Glomerular endothelial cell (primary cell): ENCODE data around the gene IVNS1ABP. TPM values are rescaled to one million over a fixed set of nuclear protein-coding genes. Genes with fewer than 3 reads are reported as not detected.
"Not testable (repeated sequence)": the region's sequence is repeated elsewhere in the genome, so short reads cannot be mapped to it uniquely, and the experiment has no call there.

ENCODE experiments used
- DNase-seq: peaks from one replicate; pipeline ENCODE4 v3.0.0-alpha.2; 2011; ENCODE audit warnings: low read depth, low spot score; ENCODE audit errors: extremely low read depth
- total RNA-seq: library from RNA; depleted of rRNA; stranded (reverse); fragments of >200 nt; gene quantifications from 2 replicates; pipeline ENCODE4 v1.2.3, GENCODE V29; 2015

IVNS1ABP gene
- 32.5 and 45.9 TPM in 2 replicates for total RNA-seq

DNA sequence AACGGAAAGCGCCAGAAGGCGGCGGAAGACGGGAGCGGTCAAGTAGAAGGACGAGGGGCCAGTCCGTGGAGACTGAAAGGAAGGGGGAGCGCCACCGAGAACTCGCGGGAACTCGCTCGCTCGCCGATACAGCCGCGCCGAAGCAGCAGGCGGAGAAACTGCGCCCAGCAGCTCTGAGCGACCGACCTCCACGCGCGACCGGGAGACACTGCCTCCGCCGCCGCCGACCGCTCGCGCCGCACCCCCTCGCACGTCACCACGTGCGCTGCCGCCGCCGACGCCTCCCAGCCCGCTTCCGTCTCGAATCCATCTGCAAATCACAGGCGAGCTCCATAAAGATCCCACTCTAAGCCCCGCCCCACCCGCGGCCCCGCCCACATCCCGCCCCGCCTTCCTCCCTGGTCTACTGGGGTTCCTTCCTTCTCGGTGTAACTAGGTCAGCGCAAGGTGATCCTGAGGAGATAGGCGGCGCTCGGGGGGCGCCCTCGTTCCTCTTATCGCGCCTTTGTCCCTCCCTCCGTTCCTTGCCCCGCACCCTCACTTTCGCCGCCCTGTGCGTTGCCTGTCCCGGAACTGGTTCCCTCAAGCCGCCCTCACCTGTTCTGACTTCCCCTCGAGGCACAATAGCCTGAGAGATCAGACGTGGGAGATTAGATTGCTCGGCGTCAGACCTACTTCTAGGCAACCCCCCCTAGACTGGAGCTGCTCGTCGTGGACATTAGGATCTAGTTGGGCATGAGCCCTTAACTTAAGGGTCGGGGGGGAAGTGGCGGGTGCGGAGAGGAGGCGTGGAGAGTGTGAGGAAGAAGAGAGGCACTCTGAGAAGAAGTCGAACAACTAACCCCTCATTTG, at the start of gene IVNS1ABP:
Gene IVNS1ABP (minus strand): TSS at position 210 of the 852 bp plus-strand sequence. CDS start 7,750 bp downstream, outside the sequence.
- peak; percentile 54 for DNase-seq

DNA sequence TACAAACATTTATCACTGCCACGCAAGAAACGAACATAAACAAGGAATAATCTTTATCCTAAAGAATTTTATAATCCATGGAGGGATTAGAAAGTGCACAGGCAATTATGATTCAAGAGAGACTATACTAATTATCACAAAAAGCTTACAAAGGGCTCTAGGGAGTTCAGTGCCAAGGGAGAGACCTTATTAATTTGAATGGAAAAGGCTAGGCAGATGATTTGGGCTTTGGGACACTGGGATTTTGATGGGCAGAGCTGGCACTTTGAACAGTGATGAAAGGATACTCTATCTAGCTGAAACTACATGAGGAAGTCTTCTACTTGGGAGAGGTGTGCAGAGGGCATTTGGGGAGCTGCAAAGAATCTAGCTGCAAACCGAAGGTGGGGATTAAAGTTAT, 48.9 kb upstream of the IVNS1ABP start:
- no peak for DNase-seq

DNA sequence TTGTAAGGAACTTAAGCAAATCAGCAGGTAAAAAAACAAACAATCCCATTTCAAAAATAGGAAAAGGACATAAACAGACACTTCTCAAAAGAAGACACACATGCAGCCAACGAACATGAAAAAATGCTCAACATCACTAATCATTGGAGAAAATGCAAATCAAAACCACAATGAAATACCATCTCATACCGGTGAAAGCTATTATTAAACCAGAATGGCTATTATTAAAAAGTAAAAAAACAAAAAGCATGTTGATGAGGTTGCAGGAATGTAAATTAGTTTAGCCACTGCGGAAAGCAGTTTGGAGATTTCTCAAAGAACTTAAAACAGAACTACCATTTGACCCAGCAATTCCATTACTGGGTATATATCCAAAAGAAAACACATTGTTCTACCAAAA, 47.5 kb upstream of the IVNS1ABP start:
- DNase-seq = not testable (repeated sequence)

DNA sequence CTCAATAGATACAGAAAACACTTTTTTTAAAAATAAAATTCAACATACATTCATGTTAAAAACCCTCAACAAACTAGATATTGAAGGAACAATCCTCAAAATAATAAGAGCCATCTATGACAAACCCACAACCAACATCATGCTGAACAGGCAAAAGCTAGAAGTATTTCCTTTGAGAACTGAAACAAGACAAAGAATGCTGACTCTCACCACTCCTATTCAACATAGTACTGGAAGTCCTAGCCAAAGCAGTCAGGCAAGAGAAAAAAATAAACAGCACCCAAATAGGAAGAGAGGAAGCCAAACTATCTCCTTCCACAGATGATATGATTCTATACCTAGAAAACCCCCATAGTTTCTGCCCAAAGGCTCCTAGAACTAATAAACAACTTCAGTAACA, 46.2 kb upstream of the IVNS1ABP start:
- DNase-seq = no peak

DNA sequence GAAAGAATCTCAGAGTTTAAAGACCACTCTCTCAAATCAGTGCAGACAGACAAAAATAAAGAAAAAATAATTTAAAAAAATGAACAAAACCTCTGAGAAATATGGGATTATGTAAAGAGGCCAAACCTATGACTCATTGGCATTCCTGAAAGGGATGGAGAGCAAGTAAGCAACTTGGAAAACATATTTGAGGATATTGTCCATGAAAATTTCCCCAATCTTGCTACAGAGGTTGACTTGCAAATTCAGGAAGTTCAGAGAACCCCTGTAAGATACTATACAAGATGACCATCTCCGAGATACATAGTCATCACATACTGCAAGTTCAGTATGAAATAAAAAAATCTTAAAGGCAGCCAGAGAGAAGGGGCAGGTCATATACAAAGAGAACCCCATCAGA, 43.7 kb upstream of the IVNS1ABP start:
- DNase-seq = no peak

DNA sequence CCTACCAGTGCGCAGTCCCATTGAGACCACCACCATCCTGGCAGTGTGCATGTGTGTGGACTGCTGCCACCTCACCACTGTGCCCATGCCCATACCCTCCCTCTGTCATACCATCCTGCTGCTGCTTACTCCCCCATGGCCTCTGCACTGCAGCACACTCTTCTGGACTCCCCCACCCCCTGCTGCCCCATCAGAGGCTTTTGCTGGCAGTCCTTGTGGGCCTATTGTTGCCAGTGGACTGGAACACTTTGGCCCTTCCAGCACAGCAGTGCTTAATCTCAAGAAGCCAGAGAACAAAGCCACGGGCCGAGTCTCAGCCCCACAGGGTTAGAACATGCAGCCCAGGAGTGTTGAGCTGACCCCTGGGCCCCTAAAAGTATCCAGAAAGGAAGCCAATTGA, 41.9 kb upstream of the IVNS1ABP start:
- DNase-seq = no peak

DNA sequence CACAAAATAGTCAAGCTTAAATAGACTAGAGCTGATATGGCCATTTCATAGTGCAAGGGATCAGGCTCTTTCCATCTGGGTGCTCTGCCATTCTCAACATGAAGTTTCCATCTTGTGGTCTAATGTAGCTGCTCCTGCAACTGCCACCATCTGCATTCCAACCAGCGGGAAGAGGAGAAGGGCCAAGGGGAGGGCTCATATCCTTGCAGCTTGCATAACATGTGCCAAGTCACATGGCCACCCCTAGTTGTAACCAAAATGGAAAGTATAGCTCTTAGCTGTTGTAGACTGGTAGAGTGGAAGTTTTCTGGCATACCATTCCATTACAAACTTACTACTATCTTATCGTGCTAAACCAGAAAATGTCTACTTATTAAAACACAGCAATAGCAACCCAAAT, 38.9 kb upstream of the IVNS1ABP start:
- no peak for DNase-seq

DNA sequence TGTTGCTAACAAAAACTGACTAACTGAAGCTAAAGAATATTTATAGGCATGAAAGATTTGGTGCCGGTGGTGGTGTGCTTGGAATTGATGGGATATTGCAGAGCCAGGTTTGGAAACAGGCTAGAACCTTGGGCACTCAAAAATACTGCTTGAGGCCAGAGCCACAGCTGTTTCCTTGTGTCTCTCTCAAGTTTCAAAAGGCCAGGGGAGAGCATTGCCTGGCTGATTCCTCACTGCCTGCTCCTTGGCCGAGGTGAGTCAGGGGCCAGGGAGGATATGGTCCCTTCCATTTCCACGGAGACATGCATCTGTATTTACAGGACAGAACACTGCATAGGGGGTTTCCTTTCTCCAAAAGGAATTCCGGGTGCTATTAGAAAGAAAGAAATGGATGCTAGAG, 36.1 kb upstream of the IVNS1ABP start:
- no peak for DNase-seq

DNA sequence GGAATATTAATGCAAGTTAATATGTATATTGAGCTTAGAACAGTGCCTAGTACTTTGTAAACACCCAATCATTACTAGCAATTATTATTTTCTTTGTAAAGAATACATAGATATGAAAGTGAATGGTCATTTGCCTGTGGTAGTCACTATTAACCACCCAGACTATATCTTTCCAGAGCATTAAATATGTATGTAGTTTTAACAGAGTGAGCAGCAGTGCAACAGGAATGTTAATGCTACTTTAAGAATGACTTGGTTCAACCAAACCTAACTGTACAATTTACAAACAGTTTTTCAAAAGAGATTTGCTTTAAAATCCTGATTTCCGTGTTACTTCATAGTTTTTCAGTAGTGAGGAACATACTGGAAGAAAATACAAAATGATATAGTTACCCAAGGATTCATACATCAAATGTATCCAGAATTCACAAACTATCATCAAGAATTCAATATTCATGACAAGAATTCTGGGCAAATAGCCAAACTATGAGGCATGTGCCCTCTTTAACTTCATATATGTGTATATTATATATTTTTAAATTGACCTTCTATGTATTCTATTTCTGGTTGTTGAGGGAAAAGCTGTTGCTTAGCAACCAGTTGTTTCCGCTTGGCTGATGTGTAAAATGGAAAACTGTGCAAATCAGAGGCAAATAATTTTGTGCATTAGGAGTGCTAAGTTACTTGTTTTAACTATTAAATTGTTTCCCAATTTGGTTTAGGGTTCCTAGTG, 34.9 kb upstream of the IVNS1ABP start:
- DNase-seq = peak; percentile 50

DNA sequence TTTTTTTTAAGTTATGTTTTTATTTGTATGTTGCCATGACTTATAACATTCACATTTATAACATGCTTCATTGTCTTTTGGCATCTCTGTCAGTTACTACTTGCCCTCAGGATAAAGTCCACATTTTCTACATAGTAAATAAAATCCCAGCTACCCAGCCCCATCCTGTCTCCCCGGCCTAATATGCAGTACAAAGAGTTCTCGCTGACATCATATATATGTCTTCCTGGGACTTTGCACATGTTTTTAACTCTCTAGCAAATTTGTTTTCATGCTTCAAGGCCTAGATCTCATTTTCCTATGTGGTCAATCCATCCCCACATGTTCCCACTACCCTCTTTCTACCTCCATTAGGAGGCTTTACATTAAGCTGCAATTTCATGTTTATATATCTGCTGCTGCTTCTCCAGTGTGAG, 33.0 kb upstream of the IVNS1ABP start:
- no peak for DNase-seq

DNA sequence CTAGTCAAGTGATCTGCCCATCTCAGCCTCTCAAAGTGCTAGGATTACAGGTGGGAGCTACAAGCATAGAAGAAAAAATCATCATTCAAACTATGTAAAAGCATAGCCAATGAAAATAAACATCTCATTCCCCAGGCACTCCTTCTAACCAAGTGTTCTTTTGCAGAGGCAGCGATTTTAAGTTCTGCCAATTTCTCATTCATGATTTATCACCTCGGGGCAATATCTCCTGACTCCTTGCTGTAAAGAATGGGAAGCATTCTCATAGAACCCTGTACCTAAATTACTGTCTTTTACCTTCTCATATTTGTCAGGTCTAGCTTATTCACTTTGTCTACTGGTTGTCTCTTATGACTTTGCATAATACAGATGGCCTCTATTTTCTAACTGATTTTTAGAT, 32.5 kb upstream of the IVNS1ABP start:
- no peak for DNase-seq

DNA sequence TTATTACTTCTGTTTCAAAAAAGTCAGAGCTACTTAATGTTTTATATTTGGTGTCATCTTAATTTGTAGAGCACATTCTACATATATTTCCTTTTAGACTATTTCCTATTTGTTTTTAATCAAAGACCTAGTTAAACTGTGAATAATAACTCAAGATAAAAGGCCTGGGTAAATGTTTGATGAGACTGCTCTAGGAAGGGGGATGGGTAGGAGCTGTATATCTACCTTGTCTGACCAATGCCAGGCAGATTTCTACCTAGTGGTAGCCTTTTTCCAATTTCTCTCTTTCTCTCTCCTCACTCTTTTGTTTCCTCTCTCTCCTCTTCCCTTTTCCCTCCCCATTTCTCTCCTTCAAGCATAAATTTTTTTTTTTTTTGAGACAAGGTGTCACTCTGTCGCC, 31.9 kb upstream of the IVNS1ABP start:
- DNase-seq = no peak

DNA sequence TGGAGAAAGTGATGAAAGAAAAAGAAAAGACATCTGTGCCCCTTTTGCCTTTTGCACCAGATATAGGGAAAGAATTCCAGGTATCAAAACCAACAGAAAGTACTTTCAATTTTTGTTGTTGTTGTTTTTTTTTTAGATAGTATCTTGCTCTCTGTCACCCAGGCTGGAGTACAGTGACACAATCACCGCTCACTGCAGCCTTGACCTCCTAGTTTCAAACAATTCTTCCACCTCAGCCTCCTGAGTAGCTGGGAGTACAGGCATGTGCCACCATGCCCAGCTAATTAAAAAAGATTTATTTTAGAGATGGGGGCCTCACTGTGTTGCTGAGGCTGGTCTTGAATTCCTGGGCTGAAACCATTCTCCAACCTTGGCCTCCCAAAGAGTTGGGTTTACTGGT, 31.3 kb upstream of the IVNS1ABP start:
- no peak for DNase-seq

DNA sequence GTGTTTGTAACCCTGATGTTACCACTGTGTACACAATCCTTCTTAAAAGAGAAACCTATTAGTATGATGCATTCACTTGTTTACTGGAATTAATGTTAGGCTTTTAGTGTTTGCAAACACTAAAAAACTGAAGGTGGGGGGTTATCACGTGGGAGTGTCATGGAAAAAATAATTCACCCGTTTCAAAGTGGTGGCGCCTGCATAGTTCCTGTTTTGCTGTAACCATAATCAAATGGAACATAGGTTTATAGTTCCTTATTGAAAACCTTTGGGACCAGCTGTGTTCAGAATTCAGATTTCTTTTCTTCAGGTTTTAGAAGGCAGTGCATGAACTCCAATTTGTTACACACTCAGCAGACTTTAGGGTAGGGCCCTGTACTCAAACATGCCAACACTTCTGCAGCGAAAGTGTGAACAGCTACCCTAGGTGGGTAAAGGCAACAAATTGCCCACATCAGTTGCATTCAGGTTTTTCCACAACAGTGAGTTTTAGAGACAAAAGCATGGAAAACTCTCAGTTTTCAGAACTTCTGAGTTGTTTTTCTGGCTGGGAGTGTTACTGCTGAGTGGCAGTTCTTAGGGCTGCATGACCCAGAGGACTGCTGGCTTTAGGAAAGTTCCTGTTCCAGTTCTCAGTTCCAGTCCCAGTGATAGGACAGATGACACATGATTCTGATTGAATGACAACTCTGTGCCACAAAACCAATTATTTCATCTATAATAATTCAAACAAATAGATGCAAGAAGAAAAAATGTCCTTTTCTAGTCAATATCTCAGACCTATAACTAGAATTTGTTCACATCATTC, 29.1 kb upstream of the IVNS1ABP start:
- no peak for DNase-seq

DNA sequence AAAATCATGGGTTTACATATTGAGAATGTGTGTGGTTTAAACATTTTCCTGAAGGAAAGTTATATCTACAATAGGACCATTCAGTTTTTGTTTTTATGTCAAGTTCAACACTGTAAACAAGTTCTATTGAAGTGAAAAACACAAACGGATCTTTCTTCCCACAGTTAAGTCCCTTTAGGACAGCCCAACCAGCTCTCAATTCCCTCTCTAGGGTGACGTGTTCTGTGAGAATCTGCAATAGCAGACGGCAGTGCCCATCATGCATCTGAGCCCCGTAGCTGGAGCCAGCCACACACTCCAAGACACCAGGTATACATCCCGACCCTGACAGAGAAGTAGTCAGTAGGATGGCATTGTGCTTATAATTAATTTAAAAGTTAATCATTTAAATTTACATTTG, 26.3 kb upstream of the IVNS1ABP start:
- no peak for DNase-seq

DNA sequence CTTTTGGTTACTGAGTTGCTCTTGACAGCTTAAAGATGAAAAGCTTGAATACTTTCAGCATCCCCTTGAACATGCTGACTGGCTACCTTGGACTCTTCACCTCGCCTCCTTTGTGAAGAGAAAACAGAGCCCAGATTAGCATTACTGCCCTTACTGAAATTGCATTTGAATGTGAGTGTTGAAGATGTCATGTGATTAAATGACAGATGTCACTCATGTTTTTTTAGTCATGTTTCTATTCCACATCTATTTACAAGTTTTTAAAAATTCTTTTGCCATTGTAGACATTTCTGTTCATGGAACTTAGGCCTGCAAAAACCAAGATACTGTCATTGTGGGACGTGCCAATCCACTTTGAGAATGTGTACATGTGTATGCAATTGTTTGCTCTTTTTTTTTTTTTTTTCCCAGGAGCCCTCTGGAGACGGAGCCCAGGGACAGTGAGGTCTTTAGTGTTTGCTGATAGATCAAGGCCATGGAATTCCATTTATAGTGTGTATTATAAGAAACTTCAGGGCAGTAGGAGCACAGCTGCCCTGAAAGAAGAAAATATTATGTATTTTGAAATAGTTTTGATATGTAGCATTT, 25.7 kb upstream of the IVNS1ABP start:
- DNase-seq = no peak

DNA sequence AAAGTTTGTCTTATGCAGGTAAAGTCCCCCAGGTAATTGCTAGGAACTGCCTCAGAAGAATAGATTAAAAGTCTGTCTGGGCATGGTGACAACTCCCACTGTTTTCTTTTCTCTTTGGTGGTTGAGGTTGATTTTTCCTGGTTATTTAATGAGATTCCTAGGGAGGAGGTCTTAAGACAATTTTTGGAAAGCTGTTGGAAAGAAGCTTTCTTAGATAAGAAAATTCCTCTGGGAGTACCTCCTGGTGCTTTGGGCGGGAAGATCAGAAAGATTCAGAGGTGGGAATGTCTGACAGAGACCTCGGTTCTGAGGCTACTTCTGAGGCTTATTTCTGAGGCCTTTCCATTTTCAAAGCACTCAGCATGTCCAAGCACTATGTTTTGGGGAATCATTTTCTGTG, 25.0 kb upstream of the IVNS1ABP start:
- no peak for DNase-seq

DNA sequence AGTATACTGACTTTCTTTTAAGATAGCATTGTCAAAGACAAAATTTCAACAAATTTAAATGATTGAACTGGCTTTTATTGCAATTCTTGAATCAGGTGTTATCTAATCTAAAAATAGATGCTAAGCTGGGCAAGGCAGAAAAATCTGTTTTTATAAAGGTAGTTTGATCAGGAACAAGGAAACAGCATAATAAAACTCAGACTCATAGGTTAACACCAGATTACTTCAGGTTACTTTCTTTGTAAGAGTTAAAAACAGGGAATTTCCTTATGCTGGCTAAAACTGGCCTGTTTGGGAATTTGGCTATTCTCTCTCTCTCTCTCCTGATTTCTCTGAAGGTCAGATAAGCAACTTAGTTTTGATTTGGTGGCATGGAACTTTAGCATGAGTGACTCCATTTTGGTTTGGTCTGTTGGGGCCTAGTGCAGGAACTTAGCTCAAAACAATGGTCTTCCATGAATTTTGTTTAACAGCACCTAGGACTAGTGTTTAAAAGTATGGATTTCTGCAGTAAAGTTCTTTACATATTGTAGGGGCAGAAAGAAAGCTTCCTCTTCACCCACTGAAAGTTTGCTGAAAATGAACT, 24.2 kb upstream of the IVNS1ABP start:
- DNase-seq = no peak

DNA sequence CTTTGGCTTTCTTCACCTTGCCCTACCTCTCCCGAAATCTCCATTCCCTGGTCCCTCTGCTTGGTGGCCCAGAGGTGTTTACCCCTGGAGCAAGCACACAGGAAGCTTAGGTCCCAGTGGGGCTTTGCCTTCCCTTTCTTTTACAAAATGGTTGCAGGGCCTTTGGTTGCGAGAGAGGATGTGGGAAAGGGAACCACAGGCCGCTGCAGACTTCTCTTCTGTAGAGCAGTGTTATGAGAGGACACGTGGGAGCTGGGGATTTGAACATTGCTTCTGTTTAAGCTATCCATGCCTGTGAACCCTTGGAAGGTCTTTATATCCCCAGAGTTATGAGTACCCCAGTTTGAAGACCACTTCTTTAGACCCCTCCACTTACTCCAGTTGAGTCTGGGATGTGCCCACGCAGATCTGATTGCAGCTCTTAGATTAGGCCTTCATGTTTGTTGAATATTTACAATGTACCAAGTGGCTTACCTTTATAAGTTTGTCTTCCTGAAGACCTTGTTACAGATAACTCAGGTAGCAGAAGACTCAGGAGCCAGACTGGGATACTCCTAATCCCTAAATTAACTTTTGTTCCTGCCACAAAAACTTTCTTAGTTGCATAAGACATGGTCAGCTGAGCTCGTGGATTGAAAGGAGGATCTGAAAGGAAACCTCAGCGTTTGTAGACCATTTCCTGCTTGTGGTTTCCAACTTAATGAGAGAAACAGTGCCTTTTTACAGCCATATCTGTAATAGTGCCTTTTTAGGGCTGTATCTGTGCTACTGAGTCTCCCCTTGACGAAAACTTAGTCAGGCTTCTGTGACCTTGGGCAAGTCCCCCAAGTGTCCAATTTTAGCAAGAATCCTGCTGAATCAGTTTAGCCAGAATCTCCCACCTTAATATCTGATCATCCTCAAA, 21.9 kb upstream of the IVNS1ABP start:
- DNase-seq = no peak

DNA sequence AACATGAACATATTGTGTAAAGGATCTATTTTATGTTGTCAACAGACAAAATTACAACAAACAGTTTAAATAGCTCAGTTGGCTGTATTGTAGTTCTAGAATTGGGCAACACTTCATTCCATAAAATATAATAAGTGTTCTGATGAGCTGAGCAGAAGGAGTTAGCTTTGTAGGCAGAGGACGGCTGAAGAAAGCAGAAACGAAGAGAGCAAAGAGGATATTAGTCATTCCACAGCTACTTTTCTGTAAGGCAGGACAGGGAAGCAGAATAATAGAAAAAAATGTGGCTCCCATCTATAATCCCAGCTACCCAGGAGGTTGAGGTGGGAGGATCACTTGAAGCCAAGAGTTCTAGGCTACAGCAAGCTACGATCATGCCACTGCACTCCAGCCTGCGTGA, 20.2 kb upstream of the IVNS1ABP start:
- no peak for DNase-seq
